Left ventricle myocardium inferior (tissue), 1 donor: ENCODE measurements around the gene RNGTT. TPM values are rescaled to one million over a fixed set of nuclear protein-coding genes. Genes with fewer than 3 reads are reported as not detected.

ENCODE experiments used
- DNase-seq: peaks from one replicate; pipeline ENCODE4 v3.0.0-alpha.2; 2020
- H3K27ac ChIP-seq: fragments of 200-600 bp; replicated peaks from 2 replicates; pipeline ENCODE4 v1.8.0; 2021
- H3K27me3 ChIP-seq: fragments of 200-600 bp; 2 replicates; pipeline ENCODE4 v1.8.0; 2021; ENCODE audit warnings: low read depth
- H3K36me3 ChIP-seq: fragments of 200-600 bp; 2 replicates; pipeline ENCODE4 v1.8.0; 2021
- H3K4me1 ChIP-seq: fragments of 200-600 bp; 2 replicates; pipeline ENCODE4 v1.8.0; 2021
- H3K4me3 ChIP-seq: fragments of 200-600 bp; 2 replicates; pipeline ENCODE4 v1.8.0; 2021; ENCODE audit warnings: mild to moderate bottlenecking, moderate library complexity
- H3K9me3 ChIP-seq: fragments of 200-600 bp; replicated peaks from 2 replicates; pipeline ENCODE4 v1.8.0; 2021
- intact Hi-C: fragments of 100-400 bp; cut with micrococcal nuclease; formaldehyde crosslinking; loops from one replicate; pipeline ENCODE4 v1.11.0; 2022
- total RNA-seq: library from RNA; stranded (reverse); fragmentation: NEBNext Ultra II Directional; extraction: Animal tissue kit (Norgen Biotek cat#: 25700); gene quantifications from one replicate; pipeline ENCODE4 v1.2.1, GENCODE V29; 2021
- TF ChIP-seq, protein P1 (sequence below): fragments of 200-600 bp; IDR thresholded peaks from 2 replicates; pipeline ENCODE4 v1.8.0; 2021; ENCODE audit warnings: antibody characterized with exemption, mild to moderate bottlenecking, borderline replicate concordance
- donor health status: DM: no; HTN: yes; CAD: no; lungs with severe emphysema.

Gene RNGTT
- total RNA-seq, 1 donor from 2014 or later = 9.1 TPM

DNA sequence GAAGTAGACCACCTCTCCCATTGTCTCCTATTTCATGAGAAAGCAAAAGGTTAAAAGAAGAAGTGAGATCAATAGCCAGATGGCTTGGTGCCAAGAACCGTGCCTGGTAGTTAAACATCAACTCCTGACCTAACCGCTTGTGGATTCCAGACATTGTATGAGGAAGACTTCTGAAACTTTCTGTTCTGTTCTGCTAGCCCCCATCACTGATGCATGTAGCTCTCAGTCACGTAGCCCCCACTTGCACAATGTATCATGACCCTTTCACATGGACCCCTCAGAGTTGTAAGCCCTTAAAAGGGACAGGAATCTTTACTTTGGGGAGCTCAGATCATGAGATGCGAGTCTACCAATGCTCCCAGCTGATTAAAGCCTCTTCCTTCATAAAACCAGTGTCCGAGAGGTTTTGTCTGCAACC lies 301.2 kb downstream of the RNGTT start:
- intact Hi-C loops = no loop called here
- Histone ChIP-seq H3K4me3 (no peak overlapping the region), H3K27me3 (no peaks in the 10 kb centered on the region), H3K36me3 (peaks cover 8% of the 10 kb centered on the region), H3K4me1 (no peaks in the 10 kb centered on the region), H3K9me3 (peaks cover 63% of the 10 kb centered on the region), H3K27ac (no peak overlapping the region)
- DNase-seq = no peak
- TF ChIP-seq, protein P1, sequence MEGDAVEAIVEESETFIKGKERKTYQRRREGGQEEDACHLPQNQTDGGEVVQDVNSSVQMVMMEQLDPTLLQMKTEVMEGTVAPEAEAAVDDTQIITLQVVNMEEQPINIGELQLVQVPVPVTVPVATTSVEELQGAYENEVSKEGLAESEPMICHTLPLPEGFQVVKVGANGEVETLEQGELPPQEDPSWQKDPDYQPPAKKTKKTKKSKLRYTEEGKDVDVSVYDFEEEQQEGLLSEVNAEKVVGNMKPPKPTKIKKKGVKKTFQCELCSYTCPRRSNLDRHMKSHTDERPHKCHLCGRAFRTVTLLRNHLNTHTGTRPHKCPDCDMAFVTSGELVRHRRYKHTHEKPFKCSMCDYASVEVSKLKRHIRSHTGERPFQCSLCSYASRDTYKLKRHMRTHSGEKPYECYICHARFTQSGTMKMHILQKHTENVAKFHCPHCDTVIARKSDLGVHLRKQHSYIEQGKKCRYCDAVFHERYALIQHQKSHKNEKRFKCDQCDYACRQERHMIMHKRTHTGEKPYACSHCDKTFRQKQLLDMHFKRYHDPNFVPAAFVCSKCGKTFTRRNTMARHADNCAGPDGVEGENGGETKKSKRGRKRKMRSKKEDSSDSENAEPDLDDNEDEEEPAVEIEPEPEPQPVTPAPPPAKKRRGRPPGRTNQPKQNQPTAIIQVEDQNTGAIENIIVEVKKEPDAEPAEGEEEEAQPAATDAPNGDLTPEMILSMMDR = no peak

DNA sequence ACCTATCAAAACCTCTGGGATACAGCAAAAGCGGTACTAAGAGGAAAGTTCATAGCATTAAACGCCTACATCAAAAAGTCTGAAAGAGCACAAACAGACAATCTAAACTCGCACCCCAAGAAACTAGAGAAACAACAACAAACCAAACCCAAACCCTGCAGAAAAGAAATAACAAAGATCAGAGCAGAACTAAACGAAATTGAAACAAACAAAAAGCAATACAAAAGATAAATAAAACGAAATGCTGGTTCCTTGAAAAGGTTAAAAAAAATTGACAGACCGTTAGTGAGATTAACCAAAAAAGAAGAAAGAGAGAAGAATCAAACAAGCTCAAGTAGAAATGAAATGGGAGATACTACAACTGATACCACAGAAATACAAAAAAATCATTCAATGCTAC lies 302.3 kb downstream of the RNGTT start:
- intact Hi-C loops = no loop called here
- Histone ChIP-seq H3K4me1 (no peaks in the 10 kb centered on the region), H3K36me3 (peaks cover 12% of the 10 kb centered on the region), H3K27ac (no peak overlapping the region), H3K27me3 (no peaks in the 10 kb centered on the region), H3K9me3 (peaks cover 69% of the 10 kb centered on the region), H3K4me3 (no peak overlapping the region)
- no peak for DNase-seq
- TF ChIP-seq, protein P1 = no peak

DNA sequence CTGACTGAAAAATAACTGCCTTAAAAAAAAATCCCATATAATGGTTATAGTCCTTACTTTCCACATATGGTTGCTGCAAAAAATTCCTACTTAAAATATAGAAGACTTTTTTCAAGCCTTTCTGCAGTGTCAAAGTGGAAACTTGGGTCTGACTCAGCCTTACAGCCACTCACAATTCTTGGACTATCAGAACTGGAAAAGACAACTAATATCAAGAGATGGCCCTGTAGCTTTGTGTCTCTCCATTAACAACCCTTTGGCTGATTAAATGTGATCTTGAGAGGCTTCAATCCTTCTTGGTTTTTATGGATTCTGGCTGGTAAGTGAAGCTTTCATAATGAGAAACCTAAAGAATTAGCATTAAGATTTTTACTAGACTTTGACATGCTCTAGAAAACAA lies 307.8 kb downstream of the RNGTT start:
- DNase-seq = no peak
- Histone ChIP-seq H3K36me3 (peaks cover 12% of the 10 kb centered on the region), H3K4me3 (no peak overlapping the region), H3K27me3 (no peaks in the 10 kb centered on the region), H3K9me3 (peaks cover 40% of the 10 kb centered on the region), H3K4me1 (no peaks in the 10 kb centered on the region), H3K27ac (no peak overlapping the region)
- intact Hi-C loops = no loop called here
- TF ChIP-seq, protein P1 = no peak

DNA sequence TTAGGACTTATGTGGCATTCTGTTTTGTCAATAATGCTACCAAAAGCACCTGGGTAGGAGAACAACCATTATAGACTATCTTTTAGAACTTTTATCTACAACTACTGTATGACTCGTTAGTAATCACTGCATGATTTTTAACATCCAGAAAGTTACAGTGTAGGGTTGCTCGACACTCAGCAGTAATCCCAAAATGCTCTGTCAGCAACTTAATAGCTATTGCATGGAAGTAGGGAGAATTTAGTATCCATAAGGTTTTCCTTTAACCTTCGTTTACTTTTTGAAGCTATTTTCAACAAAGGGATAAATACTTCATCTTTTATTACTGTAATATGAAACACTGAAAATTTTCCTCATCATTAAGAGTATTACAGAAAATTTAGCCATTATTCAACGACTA lies 309.5 kb downstream of the RNGTT start:
- DNase-seq = no peak
- TF ChIP-seq, protein P1 = no peak
- peaks cover 12% of the 10 kb centered on the region for H3K36me3 ChIP-seq
- no peaks in the 10 kb centered on the region for H3K27me3 ChIP-seq
- no peak overlapping the region for H3K27ac ChIP-seq
- H3K9me3 ChIP-seq = peaks cover 23% of the 10 kb centered on the region
- intact Hi-C loops = no loop called here
- H3K4me3 ChIP-seq = no peak overlapping the region
- no peaks in the 10 kb centered on the region for H3K4me1 ChIP-seq

DNA sequence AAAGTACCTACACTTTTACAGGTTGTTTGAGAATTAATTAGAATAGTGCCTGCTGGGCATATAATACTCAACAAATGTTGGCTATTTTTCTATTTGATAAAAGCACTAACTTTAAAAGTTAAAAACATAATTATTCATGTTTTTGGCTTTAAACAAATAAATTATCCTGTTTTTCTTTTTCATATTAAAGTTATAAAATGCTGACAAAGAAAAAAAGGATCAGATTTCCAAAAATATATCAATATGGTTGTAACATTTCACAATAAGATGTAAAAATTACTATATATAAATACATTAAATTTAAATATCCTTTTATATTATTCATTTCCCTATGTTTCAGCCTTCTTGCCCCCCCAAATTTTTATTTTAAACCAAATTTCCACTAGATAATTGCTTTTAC lies 312.0 kb downstream of the RNGTT start:
- Histone ChIP-seq H3K27ac (no peak overlapping the region), H3K4me1 (no peaks in the 10 kb centered on the region), H3K9me3 (no peaks in the 10 kb centered on the region), H3K36me3 (no peaks in the 10 kb centered on the region), H3K27me3 (no peaks in the 10 kb centered on the region), H3K4me3 (no peak overlapping the region)
- intact Hi-C loops = no loop called here
- TF ChIP-seq, protein P1 = no peak
- no peak for DNase-seq

DNA sequence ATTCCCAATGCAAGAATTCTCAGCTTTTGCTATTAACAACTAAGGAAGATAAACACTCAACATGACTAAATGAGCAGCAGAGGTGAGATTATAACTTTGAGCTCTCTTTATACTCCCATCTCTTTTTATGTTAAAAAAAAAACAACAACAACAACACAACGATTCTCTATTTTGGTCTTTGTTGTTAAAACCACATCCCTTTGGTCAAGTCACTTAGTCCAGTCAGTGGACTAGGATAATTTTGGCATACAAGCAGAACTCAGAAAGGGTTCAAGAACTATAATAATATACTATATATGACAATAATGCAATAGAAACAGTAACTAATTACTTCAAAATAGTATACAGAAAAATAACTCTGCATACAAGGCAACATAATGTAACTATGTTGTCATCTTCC lies 312.4 kb downstream of the RNGTT start:
- intact Hi-C loops = no loop called here
- H3K4me1 ChIP-seq = no peaks in the 10 kb centered on the region
- H3K27me3 ChIP-seq = no peaks in the 10 kb centered on the region
- TF ChIP-seq, protein P1 = no peak
- no peak overlapping the region for H3K27ac ChIP-seq
- DNase-seq = no peak
- peaks cover 3% of the 10 kb centered on the region for H3K9me3 ChIP-seq
- no peak overlapping the region for H3K4me3 ChIP-seq
- H3K36me3 ChIP-seq = no peaks in the 10 kb centered on the region
